CD4-positive, alpha-beta memory T cell (primary cell): ENCODE data around the gene SLC39A8. TPM values are rescaled to one million over a fixed set of nuclear protein-coding genes. Genes with fewer than 3 reads are reported as not detected.

Source experiments
- CTCF ChIA-PET: fragments of 350-600 bp; sonication (Branson Sonifier 250); formaldehyde crosslinking; loops from one replicate; lab custom pipeline; 2021; ENCODE audit warnings: inconsistent platforms; ENCODE audit not compliant: partially characterized antibody; lab: Charles Lee
- POLR2A ChIA-PET: fragments of 350-600 bp; sonication (Branson Sonifier 250); formaldehyde crosslinking; loops from one replicate; lab custom pipeline; 2021; ENCODE audit not compliant: partially characterized antibody; lab: Charles Lee
- DNase-seq, 5 donors: peaks; one replicate each; pipeline versions ENCODE4 v3.0.0 to v3.0.0-alpha.2; 2020 to 2022; ENCODE audit warnings: mixed read lengths in 1 of 5
- H3K27ac ChIP-seq: one replicate; pipeline ENCODE4 v1.7.0; 2013; ENCODE audit warnings: low read depth, low read length
- H3K27me3 ChIP-seq: 2 replicates; pipeline ENCODE4 v1.7.0; 2013; ENCODE audit warnings: mild to moderate bottlenecking, low read length, moderate library complexity; ENCODE audit not compliant: insufficient read depth
- H3K36me3 ChIP-seq: 2 replicates; pipeline ENCODE4 v1.7.0; 2013; ENCODE audit warnings: mild to moderate bottlenecking, low read length, moderate library complexity; ENCODE audit not compliant: insufficient read depth
- H3K4me1 ChIP-seq: 2 replicates; pipeline ENCODE4 v1.7.0; 2013; ENCODE audit warnings: mild to moderate bottlenecking, low read length, moderate library complexity; ENCODE audit not compliant: insufficient read depth
- H3K4me3 ChIP-seq, 2 donors: one replicate each; pipeline ENCODE4 v1.7.0; 2013; ENCODE audit warnings: low read length in 2 of 2, mild to moderate bottlenecking in 1 of 2
- H3K9me3 ChIP-seq, 2 donors: one replicate each; pipeline ENCODE4 v1.7.0; 2013; ENCODE audit warnings: low read length in 2 of 2, control low read depth in 1 of 2; ENCODE audit not compliant: control insufficient read depth in 1 of 2
- H3K27ac Mint-ChIP-seq, 7 donors: one replicate each; pipeline ENCODE4 v1.8.0; 2020 to 2021; ENCODE audit warnings: mixed read lengths in 7 of 7, mild to moderate bottlenecking in 6 of 7, inconsistent platforms in 3 of 7, moderate library complexity in 3 of 7
- H3K27me3 Mint-ChIP-seq, 2 donors: one replicate each; pipeline ENCODE4 v1.8.0; 2020 to 2021; ENCODE audit warnings: mixed read lengths in 2 of 2
- H3K36me3 Mint-ChIP-seq, 2 donors: one replicate each; pipeline ENCODE4 v1.8.0; 2020 to 2021; ENCODE audit warnings: mixed read lengths in 2 of 2, inconsistent platforms in 1 of 2, mild to moderate bottlenecking in 1 of 2
- H3K4me1 Mint-ChIP-seq, 4 donors: one replicate each; pipeline ENCODE4 v1.8.0; 2020 to 2021; ENCODE audit warnings: mixed read lengths in 4 of 4, mild to moderate bottlenecking in 1 of 4
- H3K4me3 Mint-ChIP-seq, 8 donors: one replicate each; pipeline ENCODE4 v1.8.0; 2020 to 2021; ENCODE audit warnings: mixed read lengths in 8 of 8, mild to moderate bottlenecking in 7 of 8, moderate library complexity in 6 of 8, inconsistent platforms in 3 of 8
- H3K9me3 Mint-ChIP-seq, 8 donors: one replicate each; pipeline ENCODE4 v1.8.0; 2020 to 2021; ENCODE audit warnings: mixed read lengths in 8 of 8, mild to moderate bottlenecking in 5 of 8, inconsistent platforms in 3 of 8, moderate library complexity in 1 of 8
- intact Hi-C: fragments of 100-400 bp; cut with micrococcal nuclease; formaldehyde crosslinking; loops from one replicate; pipeline ENCODE4 v1.15.1; 2023
- polyA plus RNA-seq, 2 donors: library from polyadenylated mRNA; unstranded; fragments of 300-500 nt; fragmentation: Illumina TruSeq; gene quantifications; one replicate each; pipeline ENCODE4 v1.2.3, GENCODE V29; 2021
- total RNA-seq, 2 experiments: library from RNA; stranded (reverse); gene quantifications; one replicate each; pipeline ENCODE4 v1.2.3, GENCODE V29; 2021

Gene SLC39A8
- total and polyA plus RNA-seq, 4 experiments from 2014 or later: 24.6 to 112 (median 39.1) TPM

DNA sequence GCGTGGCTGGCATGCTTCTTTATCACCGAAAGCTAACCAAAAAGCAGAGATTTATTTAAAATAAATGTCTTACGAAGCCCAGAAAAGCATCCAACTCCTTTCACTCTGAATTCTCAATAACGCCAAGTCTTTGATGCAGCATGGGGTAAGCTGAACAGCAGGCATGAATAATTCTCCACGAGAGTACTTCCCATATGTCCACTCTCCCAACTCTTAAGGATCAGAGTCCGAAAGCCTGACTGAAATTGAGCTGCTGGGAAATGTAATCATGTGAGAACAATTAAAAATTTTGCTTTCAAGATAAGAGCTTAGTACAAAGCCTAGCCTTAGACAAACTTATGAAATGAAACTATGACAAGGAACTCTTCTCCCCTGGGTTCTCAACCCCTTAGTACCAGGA is 7.5 kb upstream of the SLC39A8 start:
- intact Hi-C loops: no loop called here
- peaks cover 0 to 1% of the 10 kb centered on the region in 2 donors for H3K27me3 Mint-ChIP-seq
- Histone ChIP-seq H3K9me3 (no peaks in the 10 kb centered on the region), H3K27me3 (no peaks in the 10 kb centered on the region), H3K4me1 (no peaks in the 10 kb centered on the region), H3K27ac (no peak overlapping the region), H3K4me3 (no peak overlapping the region), H3K36me3 (no peaks in the 10 kb centered on the region)
- H3K27ac Mint-ChIP-seq: no peak overlapping the region
- CTCF ChIA-PET: interaction anchor here (0.8 kb wide), 1 partner anchor 8 kb away, joined by 4 read pairs; no protein-coding TSS in a partner anchor
- H3K9me3 Mint-ChIP-seq: no peaks in the 10 kb centered on the region
- POLR2A ChIA-PET: interaction anchor here (0.9 kb wide), 1 partner anchor 10 kb away, joined by 3 read pairs; no protein-coding TSS in a partner anchor
- H3K36me3 Mint-ChIP-seq: no peaks in the 10 kb centered on the region
- DNase-seq: no peak
- no peak overlapping the region for H3K4me3 Mint-ChIP-seq
- peaks cover 0 to 3% (median under 1%) of the 10 kb centered on the region in 4 donors for H3K4me1 Mint-ChIP-seq

DNA sequence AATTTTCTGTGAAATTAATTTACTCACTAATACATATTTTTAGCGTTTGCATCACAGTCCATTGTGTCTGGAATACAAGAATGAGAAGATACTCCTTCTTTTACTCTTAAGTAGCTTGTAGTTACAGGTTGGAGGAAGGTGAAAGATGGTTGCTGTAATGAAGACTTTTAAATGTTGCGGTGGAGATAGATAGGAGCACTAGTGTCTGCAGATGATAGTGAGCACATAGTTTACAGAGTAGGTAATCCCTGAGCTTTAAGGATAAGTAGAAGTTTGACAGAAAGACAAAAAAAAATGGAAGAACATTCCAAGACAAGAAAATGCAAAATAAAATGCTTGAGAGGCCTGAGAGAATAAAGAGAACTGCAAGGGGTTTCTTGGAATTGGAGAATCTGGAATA is 5.4 kb upstream of the SLC39A8 start:
- Histone ChIP-seq H3K27ac (no peak overlapping the region), H3K9me3 (no peaks in the 10 kb centered on the region), H3K4me1 (peaks cover 8% of the 10 kb centered on the region), H3K36me3 (no peaks in the 10 kb centered on the region), H3K27me3 (no peaks in the 10 kb centered on the region), H3K4me3 (no peak overlapping the region)
- Mint-ChIP-seq H3K4me3 (no peak overlapping the region), H3K9me3 (peaks cover 0 to 2% (median 0%) of the 10 kb centered on the region in 8 donors), H3K27me3 (peaks cover 0 to 1% of the 10 kb centered on the region in 2 donors), H3K27ac (peak overlapping the region in 1 of 7 donors; percentile 1), H3K4me1 (peaks cover 7 to 9% (median 8%) of the 10 kb centered on the region in 4 donors), H3K36me3 (no peaks in the 10 kb centered on the region)
- CTCF ChIA-PET: no interaction called here
- intact Hi-C loops: no loop called here
- POLR2A ChIA-PET: no interaction called here
- no peak for DNase-seq

DNA sequence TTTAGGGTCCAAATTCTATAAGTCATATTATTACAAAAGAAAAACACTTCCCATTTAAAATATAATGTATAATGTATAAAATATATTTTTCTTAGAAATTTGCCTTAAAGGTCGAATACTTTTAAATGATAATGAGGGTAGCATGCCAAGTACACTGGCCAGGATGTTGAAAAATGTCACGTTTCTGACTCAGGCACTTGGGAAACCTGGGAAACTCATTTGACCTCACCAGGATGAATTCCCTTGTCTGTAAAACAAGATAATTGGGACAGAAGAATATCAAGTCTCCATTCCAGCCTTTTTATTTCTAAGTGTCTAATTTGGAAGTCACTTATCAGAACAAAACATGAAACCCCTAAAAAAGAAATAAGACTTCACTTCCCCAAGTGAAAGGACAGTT is 3.4 kb upstream of the SLC39A8 start:
- Histone ChIP-seq H3K27ac (no peak overlapping the region), H3K36me3 (no peaks in the 10 kb centered on the region), H3K27me3 (no peaks in the 10 kb centered on the region), H3K4me3 (no peak overlapping the region), H3K4me1 (peaks cover 12% of the 10 kb centered on the region), H3K9me3 (no peaks in the 10 kb centered on the region)
- Mint-ChIP-seq H3K27ac (no peak overlapping the region), H3K4me1 (peaks cover 10 to 21% (median 12%) of the 10 kb centered on the region in 4 donors), H3K4me3 (no peak overlapping the region), H3K27me3 (no peaks in the 10 kb centered on the region), H3K9me3 (peaks cover 0 to 2% (median 0%) of the 10 kb centered on the region in 8 donors), H3K36me3 (peaks cover 0 to 12% of the 10 kb centered on the region in 2 donors)
- intact Hi-C loops: loop anchor here (5.0 to 10.0 kb wide), 3 partner anchors 156 to 846 kb away; partner anchors contain the start of genes CENPE and NFKB1
- CTCF ChIA-PET: no interaction called here
- POLR2A ChIA-PET: no interaction called here
- no peak for DNase-seq

DNA sequence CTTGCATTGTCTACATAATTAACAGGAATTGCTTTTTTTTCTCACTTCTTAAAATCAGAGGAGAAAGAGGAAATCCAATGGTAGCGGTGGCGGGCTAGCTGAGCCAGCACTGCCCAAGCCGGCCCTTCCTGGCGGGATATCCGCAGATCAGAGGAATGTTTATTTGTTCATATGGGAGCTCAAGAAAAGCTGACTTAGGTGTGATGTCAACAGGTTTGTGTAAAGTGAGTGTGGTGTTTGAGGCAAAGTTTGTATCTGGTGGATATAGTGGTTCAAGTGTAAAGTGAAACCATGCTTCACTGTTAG is 466 bp upstream of the SLC39A8 start:
- intact Hi-C loops: loop anchor here (1.0 to 10.0 kb wide), 11 partner anchors 86 to 849 kb away; partner anchors contain the start of genes CENPE, CISD2, MANBA and NFKB1
- Histone ChIP-seq H3K4me3 (peak overlapping the region; percentile 80 to 83), H3K27ac (peak overlapping the region; percentile 91), H3K27me3 (no peaks in the 10 kb centered on the region), H3K4me1 (peaks cover 41% of the 10 kb centered on the region), H3K9me3 (no peaks in the 10 kb centered on the region), H3K36me3 (no peaks in the 10 kb centered on the region)
- DNase-seq: peak in 2 of 5 donors; percentile 42 to 45
- CTCF ChIA-PET: interaction anchor here (1.0 to 2.5 kb wide), 11 partner anchors 31 to 754 kb away, joined by 3 to 26 read pairs (median 4); partner anchors contain the start of genes BDH2 and UBE2D3
- Mint-ChIP-seq H3K4me3 (peak overlapping the region; percentile 86 to 95 (median 94)), H3K36me3 (peaks cover 0 to 12% of the 10 kb centered on the region in 2 donors), H3K9me3 (peaks cover 0 to 2% (median 0%) of the 10 kb centered on the region in 8 donors), H3K4me1 (peaks cover 22 to 50% (median 38%) of the 10 kb centered on the region in 4 donors), H3K27ac (peak overlapping the region; percentile 86 to 99 (median 98)), H3K27me3 (no peaks in the 10 kb centered on the region)
- POLR2A ChIA-PET: interaction anchor here (0.9 to 3.6 kb wide), 13 partner anchors 9 to 998 kb away, joined by 3 to 38 read pairs (median 7); partner anchors contain the start of genes CISD2, MANBA, NFKB1 and PPP3CA

DNA sequence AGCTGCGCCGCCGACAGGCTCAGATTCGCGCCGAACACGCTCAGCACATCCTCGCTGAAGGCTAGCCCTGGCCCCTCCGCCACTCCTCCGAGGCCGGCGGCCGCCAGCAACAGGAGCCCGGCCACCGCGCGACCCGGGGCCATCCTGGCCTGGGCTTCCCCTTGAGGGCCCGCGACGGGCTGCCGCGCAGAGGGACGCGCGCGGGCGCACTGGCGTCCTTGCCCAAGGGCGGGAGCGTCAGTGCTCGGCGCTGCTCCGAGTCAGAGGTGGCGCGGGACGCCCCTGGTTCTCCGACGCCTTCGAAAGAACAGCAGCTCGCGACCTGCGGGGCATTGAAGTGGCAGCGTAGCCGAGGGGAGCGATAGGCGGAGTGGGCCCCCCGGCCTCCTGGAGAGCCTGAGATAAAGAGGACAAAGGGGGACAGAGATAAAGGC is 745 bp downstream of the SLC39A8 start:
- Histone ChIP-seq H3K9me3 (no peaks in the 10 kb centered on the region), H3K27ac (peak overlapping the region; percentile 91), H3K4me1 (peaks cover 47% of the 10 kb centered on the region), H3K4me3 (peak overlapping the region; percentile 80 to 83), H3K27me3 (no peaks in the 10 kb centered on the region), H3K36me3 (no peaks in the 10 kb centered on the region)
- POLR2A ChIA-PET: interaction anchor here (1.0 to 3.6 kb wide), 14 partner anchors 8 to 997 kb away, joined by 3 to 38 read pairs (median 7); partner anchors contain the start of genes CISD2, MANBA, NFKB1 and PPP3CA
- intact Hi-C loops: loop anchor here (2.0 to 10.0 kb wide), 8 partner anchors 160 to 850 kb away; partner anchors contain the start of genes CENPE, CISD2, MANBA and NFKB1
- CTCF ChIA-PET: interaction anchor here (0.9 to 2.5 kb wide), 11 partner anchors 8 to 755 kb away, joined by 3 to 26 read pairs (median 4); partner anchors contain the start of genes BDH2, SLC9B1 and UBE2D3
- H3K27me3 Mint-ChIP-seq: no peaks in the 10 kb centered on the region
- peaks cover 28 to 62% (median 46%) of the 10 kb centered on the region in 4 donors for H3K4me1 Mint-ChIP-seq
- H3K27ac Mint-ChIP-seq: peak overlapping the region; percentile 86 to 99 (median 98)
- H3K9me3 Mint-ChIP-seq: peaks cover 0 to 2% (median 0%) of the 10 kb centered on the region in 8 donors
- peaks cover 5 to 12% of the 10 kb centered on the region in 2 donors for H3K36me3 Mint-ChIP-seq
- peak overlapping the region; percentile 86 to 95 (median 94) for H3K4me3 Mint-ChIP-seq
- no peak for DNase-seq

DNA sequence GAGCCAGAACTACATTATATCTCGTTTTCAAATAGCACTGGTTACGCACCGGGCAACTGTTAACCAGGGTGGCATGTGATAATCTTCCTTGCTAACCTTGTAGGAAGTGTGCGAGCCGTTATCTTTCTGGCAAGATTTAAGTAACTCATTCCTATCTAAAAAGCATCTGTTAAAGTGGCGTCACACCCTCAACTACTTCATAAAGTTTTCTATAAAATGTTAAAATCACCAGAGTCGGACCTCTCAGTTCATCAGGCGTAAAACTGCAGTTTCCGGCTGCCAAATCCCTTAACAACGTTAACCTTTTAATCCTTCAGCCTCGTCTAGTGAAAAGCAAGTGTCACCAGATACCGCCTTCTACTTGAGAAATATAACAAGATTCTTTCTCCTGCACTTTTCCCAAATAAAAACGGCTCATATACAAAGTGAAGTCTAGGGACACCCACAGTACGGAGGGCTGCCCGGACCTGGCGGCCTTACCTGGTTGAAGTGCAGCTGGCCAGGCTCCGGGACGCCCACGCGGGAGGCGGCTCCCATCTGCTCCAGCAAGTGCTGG is 1.2 kb downstream of the SLC39A8 start:
- Mint-ChIP-seq H3K4me3 (peak overlapping the region; percentile 86 to 95 (median 93)), H3K4me1 (peaks cover 31 to 67% (median 48%) of the 10 kb centered on the region in 4 donors), H3K27ac (peak overlapping the region; percentile 86 to 99 (median 98)), H3K36me3 (peaks cover 9 to 12% of the 10 kb centered on the region in 2 donors), H3K9me3 (peaks cover 0 to 2% (median 0%) of the 10 kb centered on the region in 8 donors), H3K27me3 (no peaks in the 10 kb centered on the region)
- ChIA-PET POLR2A (interaction anchor here (1.2 to 3.6 kb wide), 11 partner anchors 8 to 996 kb away, joined by 3 to 38 read pairs (median 7); partner anchors contain the start of genes CISD2, MANBA, NFKB1 and PPP3CA), CTCF (interaction anchor here (1.3 to 2.5 kb wide), 4 partner anchors 9 to 87 kb away, joined by 3 to 26 read pairs (median 4); no protein-coding TSS in a partner anchor)
- H3K9me3 ChIP-seq: no peaks in the 10 kb centered on the region
- H3K4me1 ChIP-seq: peaks cover 47% of the 10 kb centered on the region
- H3K27me3 ChIP-seq: no peaks in the 10 kb centered on the region
- peak overlapping the region; percentile 91 for H3K27ac ChIP-seq
- DNase-seq: no peak
- peak overlapping the region; percentile 80 to 83 for H3K4me3 ChIP-seq
- intact Hi-C loops: loop anchor here (2.0 to 10.0 kb wide), 8 partner anchors 161 to 851 kb away; partner anchors contain the start of genes CENPE, CISD2, MANBA and NFKB1
- no peaks in the 10 kb centered on the region for H3K36me3 ChIP-seq
